T-cell (primary cell): Measurements from ENCODE around the gene NEGR1. TPM values are rescaled to one million over a fixed set of nuclear protein-coding genes. Genes with fewer than 3 reads are reported as not detected.

Experiments used
- ATAC-seq, 4 experiments: fragments of 200-7000 bp in 3 of 4; fragments of 150-1000 bp in 1 of 4; cut with Tn5 transposase; replicated peaks in 1 of 4; 1 replicate in 3 of 4; 2 replicates in 1 of 4; pipeline ENCODE4 v1.10.0; 2021; ENCODE audit warnings: moderate library complexity in 3 of 4, mild to moderate bottlenecking in 2 of 4, moderate number of reproducible peaks in 1 of 4
- CTCF ChIA-PET, 2 donors: fragments of 300-600 bp; sonication (Branson Sonifier 250); formaldehyde crosslinking; loops; one replicate each; lab custom pipeline; 2022; ENCODE audit warnings: antibody characterized with exemption in 2 of 2; lab: Charles Lee
- POLR2A ChIA-PET, 2 donors: fragments of 300-600 bp; sonication (Branson Sonifier 250); formaldehyde crosslinking; loops; one replicate each; lab custom pipeline; 2022; ENCODE audit warnings: antibody characterized with exemption in 2 of 2; lab: Charles Lee
- DNase-seq, 35 experiments: peaks; one replicate each; pipeline versions ENCODE4 v3.0.0 to v3.0.0-alpha.2; 2013 to 2023
- H3K27ac ChIP-seq: one replicate; pipeline ENCODE4 v1.5.1; 2013; ENCODE audit warnings: low read length
- H3K27me3 ChIP-seq, 2 experiments: replicated peaks in 1 of 2; 1 replicate in 1 of 2; 2 replicates in 1 of 2; pipeline versions ENCODE4 v1.6.1 to v1.7.0; 2013; ENCODE audit warnings: low read length in 1 of 2, mixed read lengths in 1 of 2; ENCODE audit not compliant: control insufficient read depth in 2 of 2, insufficient read depth in 2 of 2; ENCODE audit errors: extremely low read depth in 1 of 2
- H3K36me3 ChIP-seq, 2 donors: 1 replicate in 1 of 2; 2 replicates in 1 of 2; pipeline versions ENCODE4 v1.6.1 to v1.7.0; 2013; ENCODE audit warnings: low read length in 1 of 2; ENCODE audit not compliant: control insufficient read depth in 2 of 2, insufficient read depth in 1 of 2; ENCODE audit errors: extremely low read depth in 1 of 2
- H3K4me1 ChIP-seq, 2 experiments: 1 replicate in 1 of 2; 2 replicates in 1 of 2; pipeline versions ENCODE4 v1.6.1 to v1.7.0; 2013; ENCODE audit warnings: low read length in 2 of 2, mixed read lengths in 1 of 2; ENCODE audit not compliant: insufficient read depth in 2 of 2, control insufficient read depth in 1 of 2; ENCODE audit errors: extremely low read depth in 1 of 2
- H3K4me3 ChIP-seq, 2 donors: 1 replicate in 1 of 2; 2 replicates in 1 of 2; pipeline versions ENCODE4 v1.5.1 to v1.7.0; 2013; ENCODE audit warnings: mild to moderate bottlenecking in 2 of 2, low read length in 1 of 2, moderate library complexity in 1 of 2; ENCODE audit not compliant: control insufficient read depth in 1 of 2; ENCODE audit errors: extremely low read depth in 1 of 2
- H3K9me3 ChIP-seq: 2 replicates; pipeline ENCODE4 v1.7.0; 2013
- H3K27ac Mint-ChIP-seq, 2 donors: one replicate each; pipeline ENCODE4 v1.8.0; 2020 to 2021; ENCODE audit warnings: mild to moderate bottlenecking in 2 of 2, mixed read lengths in 2 of 2
- H3K27me3 Mint-ChIP-seq, 2 donors: one replicate each; pipeline ENCODE4 v1.8.0; 2021 to 2022; ENCODE audit warnings: mixed read lengths in 2 of 2
- H3K36me3 Mint-ChIP-seq: one replicate; pipeline ENCODE4 v1.8.0; 2021; ENCODE audit warnings: mixed read lengths
- H3K4me1 Mint-ChIP-seq, 3 donors: one replicate each; pipeline ENCODE4 v1.8.0; 2020 to 2022; ENCODE audit warnings: mixed read lengths in 3 of 3, mild to moderate bottlenecking in 1 of 3
- H3K4me3 Mint-ChIP-seq, 3 donors: one replicate each; pipeline ENCODE4 v1.8.0; 2020 to 2022; ENCODE audit warnings: mild to moderate bottlenecking in 3 of 3, mixed read lengths in 3 of 3, moderate library complexity in 3 of 3
- H3K9me3 Mint-ChIP-seq, 3 donors: one replicate each; pipeline ENCODE4 v1.8.0; 2020 to 2022; ENCODE audit warnings: mixed read lengths in 3 of 3
- WGBS: methylation state at CpG from one replicate; pipeline ENCODE4 v1.1.5; 2013; ENCODE audit warnings: missing lambda C conversion rate; ENCODE audit not compliant: insufficient coverage; 5-methylcytosine and 5-hydroxymethylcytosine counted together
- total RNA-seq, 35 experiments: library from RNA in 6 of 35; stranded (reverse) in 6 of 35; fragments of 120-200 nt in 1 of 35; gene quantifications; one replicate each; pipeline versions ENCODE4 v1.2.1 to v1.2.4 and lab custom pipeline; 2013 to 2026

NEGR1 gene
- total RNA-seq, 5 donors from 2014 or later (not counting 1 experiment from before 2014, with no cell fraction given) = 0.05 to 0.26 (median 0.14) TPM; not detected in 1

- DNase-seq = no peak
- H3K4me1 ChIP-seq = no peaks in the 10 kb centered on the region
- H3K36me3 ChIP-seq = no peaks in the 10 kb centered on the region
- H3K4me3 ChIP-seq = no peak overlapping the region
- CTCF ChIA-PET = no interaction called here
- H3K9me3 Mint-ChIP-seq = no peaks in the 10 kb centered on the region
- H3K4me3 Mint-ChIP-seq = no peak overlapping the region
- H3K27ac Mint-ChIP-seq = no peak overlapping the region
- 83% methylated on average over 4 of the region's 4 CpGs for WGBS
- ATAC-seq = no peak
- POLR2A ChIA-PET = no interaction called here
- H3K27me3 ChIP-seq = no peaks in the 10 kb centered on the region
- H3K27ac ChIP-seq = no peak overlapping the region
- no peaks in the 10 kb centered on the region for H3K9me3 ChIP-seq
- no peaks in the 10 kb centered on the region for H3K4me1 Mint-ChIP-seq
- peaks cover 0 to 4% of the 10 kb centered on the region in 2 donors for H3K27me3 Mint-ChIP-seq
- H3K36me3 Mint-ChIP-seq = no peaks in the 10 kb centered on the region
These were observed 450.7 kb downstream of the NEGR1 start for GRCh38 chr1:71831646-71832045.

- no peaks in the 10 kb centered on the region for H3K27me3 ChIP-seq
- ATAC-seq (no peak), DNase-seq (no peak)
- Mint-ChIP-seq H3K4me3 (no peak overlapping the region), H3K36me3 (no peaks in the 10 kb centered on the region), H3K4me1 (no peaks in the 10 kb centered on the region), H3K27me3 (peaks cover 0 to 4% of the 10 kb centered on the region in 2 donors), H3K9me3 (peaks cover 0 to 3% (median 0%) of the 10 kb centered on the region in 3 donors), H3K27ac (no peak overlapping the region)
- H3K9me3 ChIP-seq = no peaks in the 10 kb centered on the region
- ChIA-PET CTCF (interaction anchor here in 1 of 2 donors (1.0 kb wide), 1 partner anchor 12 kb away, joined by 5 read pairs; no protein-coding TSS in a partner anchor), POLR2A (no interaction called here)
- WGBS = 84% methylated on average over 8 of the region's 8 CpGs
- H3K4me1 ChIP-seq = no peaks in the 10 kb centered on the region
- H3K27ac ChIP-seq = no peak overlapping the region
- H3K4me3 ChIP-seq = no peak overlapping the region
- H3K36me3 ChIP-seq = no peaks in the 10 kb centered on the region
These were observed 453.0 kb downstream of the NEGR1 start for GRCh38 chr1:71829346-71829745.

GRCh38 chr1:71828431-71829012 is 453.8 kb downstream of the NEGR1 start:
- Mint-ChIP-seq H3K36me3 (no peaks in the 10 kb centered on the region), H3K4me3 (no peak overlapping the region), H3K27me3 (peaks cover 0 to 4% of the 10 kb centered on the region in 2 donors), H3K4me1 (no peaks in the 10 kb centered on the region), H3K27ac (no peak overlapping the region), H3K9me3 (peaks cover 0 to 3% (median 0%) of the 10 kb centered on the region in 3 donors)
- H3K9me3 ChIP-seq = no peaks in the 10 kb centered on the region
- no peak overlapping the region for H3K4me3 ChIP-seq
- H3K4me1 ChIP-seq = no peaks in the 10 kb centered on the region
- H3K27ac ChIP-seq = no peak overlapping the region
- no CpG with 5 or more reads among the region's 3 CpGs for WGBS
- ChIA-PET POLR2A (no interaction called here), CTCF (no interaction called here)
- DNase-seq = no peak
- no peaks in the 10 kb centered on the region for H3K36me3 ChIP-seq
- no peaks in the 10 kb centered on the region for H3K27me3 ChIP-seq
- no peak for ATAC-seq

DNA sequence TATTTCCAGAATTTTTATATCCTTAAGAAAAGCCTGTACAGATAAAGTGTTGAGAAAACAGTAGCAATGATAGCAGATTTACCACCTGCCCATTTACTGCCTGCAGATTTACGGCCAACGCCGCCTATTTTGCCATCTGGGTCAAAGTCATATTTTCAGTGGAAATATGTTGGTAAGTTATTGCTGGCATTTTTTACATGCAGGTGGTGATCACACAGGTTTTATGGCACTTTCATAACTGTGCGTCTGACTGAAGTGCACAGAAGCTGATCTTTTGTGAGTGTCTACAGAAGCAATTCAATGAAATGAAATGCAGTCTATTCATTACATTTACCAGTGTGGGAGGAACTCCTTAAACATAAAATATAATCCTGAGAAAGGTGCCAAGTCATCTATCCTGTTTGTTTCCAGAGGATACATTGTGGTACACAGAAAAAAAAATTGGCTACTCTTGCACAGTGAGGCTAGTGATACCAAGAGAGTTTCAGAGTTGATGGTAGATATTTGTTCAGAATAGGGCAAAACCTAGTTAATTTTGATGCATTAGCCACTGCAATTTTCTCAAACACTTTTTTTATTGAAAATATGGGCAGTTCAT is 458.5 kb downstream of the NEGR1 start:
- Mint-ChIP-seq H3K27me3 (no peaks in the 10 kb centered on the region), H3K4me3 (no peak overlapping the region), H3K36me3 (no peaks in the 10 kb centered on the region), H3K9me3 (peaks cover 0 to 14% (median 0%) of the 10 kb centered on the region in 3 donors), H3K4me1 (no peaks in the 10 kb centered on the region), H3K27ac (no peak overlapping the region)
- DNase-seq = no peak
- CTCF ChIA-PET = no interaction called here
- Histone ChIP-seq H3K27ac (no peak overlapping the region), H3K4me1 (no peaks in the 10 kb centered on the region), H3K27me3 (no peaks in the 10 kb centered on the region), H3K4me3 (no peak overlapping the region), H3K36me3 (no peaks in the 10 kb centered on the region), H3K9me3 (no peaks in the 10 kb centered on the region)
- POLR2A ChIA-PET = no interaction called here
- WGBS = no CpG with 5 or more reads among the region's 4 CpGs
- no peak for ATAC-seq

DNA sequence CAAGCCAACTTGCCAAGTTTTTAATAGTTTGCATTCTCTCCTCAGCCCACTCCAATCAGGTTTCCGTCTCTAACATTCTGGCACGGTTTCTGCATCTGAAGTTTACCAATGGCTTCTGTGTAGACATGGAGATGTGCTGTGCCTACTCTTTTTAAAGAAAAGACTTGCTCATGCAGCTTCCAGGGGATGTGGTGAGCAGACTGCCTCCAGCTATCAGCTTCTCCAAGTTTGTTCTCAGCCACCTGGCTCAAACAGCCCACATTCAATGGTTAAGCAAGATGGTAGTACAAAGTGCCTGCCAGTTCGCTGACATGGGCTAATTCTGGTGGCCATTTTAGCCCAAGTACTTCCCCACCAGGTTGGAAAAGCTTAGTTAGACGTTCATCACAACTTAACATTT is 465.3 kb downstream of the NEGR1 start:
- Mint-ChIP-seq H3K4me3 (no peak overlapping the region), H3K9me3 (peaks cover 0 to 33% (median 3%) of the 10 kb centered on the region in 3 donors), H3K27ac (no peak overlapping the region), H3K4me1 (no peaks in the 10 kb centered on the region), H3K36me3 (no peaks in the 10 kb centered on the region), H3K27me3 (peaks cover 0 to 3% of the 10 kb centered on the region in 2 donors)
- ChIA-PET POLR2A (no interaction called here), CTCF (no interaction called here)
- Histone ChIP-seq H3K27ac (no peak overlapping the region), H3K9me3 (no peaks in the 10 kb centered on the region), H3K27me3 (no peaks in the 10 kb centered on the region), H3K36me3 (no peaks in the 10 kb centered on the region), H3K4me1 (no peaks in the 10 kb centered on the region), H3K4me3 (no peak overlapping the region)
- 77% methylated on average over 3 of the region's 4 CpGs for WGBS
- no peak for DNase-seq
- no peak for ATAC-seq

DNA sequence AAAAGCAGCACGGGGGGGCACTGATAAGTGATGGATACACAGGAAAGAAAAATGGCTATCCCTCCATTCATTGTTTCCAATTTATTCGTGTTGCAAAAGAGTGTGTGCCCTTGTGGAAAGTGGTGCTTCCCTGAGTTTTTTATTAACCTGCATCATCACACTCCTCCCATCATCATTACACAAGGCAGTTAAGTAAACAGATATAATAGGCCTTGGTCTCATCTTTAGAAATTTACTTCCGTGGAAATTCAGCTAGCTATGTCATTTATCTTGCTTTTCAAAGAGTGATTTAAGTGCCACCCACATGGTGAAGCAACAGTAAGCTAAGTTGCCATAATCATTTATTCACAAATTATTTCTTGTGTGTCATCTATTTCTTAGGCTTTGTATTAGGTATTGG is 473.3 kb downstream of the NEGR1 start:
- H3K27ac ChIP-seq = no peak overlapping the region
- ChIA-PET POLR2A (no interaction called here), CTCF (no interaction called here)
- H3K4me1 ChIP-seq = no peaks in the 10 kb centered on the region
- H3K9me3 ChIP-seq = no peaks in the 10 kb centered on the region
- no peaks in the 10 kb centered on the region for H3K27me3 ChIP-seq
- no peak overlapping the region for H3K4me3 ChIP-seq
- no peaks in the 10 kb centered on the region for H3K36me3 ChIP-seq
- Mint-ChIP-seq H3K36me3 (no peaks in the 10 kb centered on the region), H3K4me3 (no peak overlapping the region), H3K27me3 (no peaks in the 10 kb centered on the region), H3K9me3 (peaks cover 0 to 11% (median 0%) of the 10 kb centered on the region in 3 donors), H3K4me1 (no peaks in the 10 kb centered on the region), H3K27ac (no peak overlapping the region)
- ATAC-seq (no peak), DNase-seq (no peak)
- no CpG with 5 or more reads among the region's 3 CpGs for WGBS
